ENCODE measurements around the gene COX4I2. TPM values are rescaled to one million over a fixed set of nuclear protein-coding genes. Genes with fewer than 3 reads are reported as not detected.

COX4I2 gene
- total RNA-seq, 2 experiments from 2014 or later = not detected

DNA sequence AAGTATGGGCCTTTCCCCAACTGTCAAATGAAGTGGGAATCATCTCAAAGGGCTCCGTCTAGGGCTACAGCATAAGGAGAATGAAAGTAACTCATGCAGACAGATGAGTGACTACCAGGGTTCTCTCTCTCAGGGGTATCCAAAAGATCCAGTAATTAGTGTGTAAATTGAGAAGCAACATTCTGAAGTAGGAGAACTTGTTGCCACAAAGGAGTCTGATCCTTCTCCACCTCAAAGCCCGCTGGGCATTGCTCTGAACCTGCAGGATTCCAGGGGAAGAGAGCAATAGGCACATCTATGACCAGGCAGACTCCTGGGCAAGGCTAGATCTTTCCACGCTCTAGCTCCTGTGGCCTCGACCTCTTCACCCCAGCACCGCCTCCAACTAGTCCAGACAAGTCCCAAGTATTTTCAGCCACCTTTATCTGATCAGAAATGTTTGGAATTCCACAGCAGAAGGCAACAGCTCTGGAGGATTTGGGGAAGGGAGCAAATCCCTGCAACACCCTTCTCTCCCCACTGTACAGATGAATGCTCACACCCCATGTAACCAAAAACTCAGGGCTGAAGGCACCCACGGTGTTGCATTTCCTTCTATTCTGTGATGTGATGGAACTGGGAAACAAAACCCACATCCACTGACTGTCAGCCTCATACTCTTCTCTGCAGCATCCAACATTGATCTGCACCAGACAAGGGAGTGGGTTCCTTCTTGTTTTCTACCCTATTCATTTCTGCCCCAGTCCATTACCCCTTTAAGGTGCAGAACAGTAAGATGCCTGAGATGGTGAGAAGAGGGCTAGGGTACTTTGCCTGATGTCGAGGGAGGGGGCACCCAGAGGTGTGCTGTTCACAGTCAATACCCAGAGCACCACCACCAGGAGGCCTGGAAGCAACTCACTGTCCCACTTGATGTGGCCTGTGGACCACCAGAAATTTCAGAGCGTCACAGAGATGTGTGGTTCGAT lies 41.0 kb downstream of the COX4I2 start:
- ATAC-seq (ENCODE audit: low read depth) (no peak), DNase-seq (no peak)
- Mint-ChIP-seq H3K27me3 (no peaks in the 10 kb centered on the region), H3K4me1 (peaks cover 78% of the 10 kb centered on the region), H3K36me3 (peaks cover 43% of the 10 kb centered on the region), H3K27ac (peak overlapping the region; percentile 84), H3K4me3 (peak overlapping the region; percentile 47), H3K9me3 (no peaks in the 10 kb centered on the region)
- POLR2A ChIA-PET = interaction anchor here (1.0 to 7.4 kb wide), 3 partner anchors 17 to 43 kb away, joined by 3 to 124 read pairs (median 4); partner anchors contain the start of gene BCL2L1

DNA sequence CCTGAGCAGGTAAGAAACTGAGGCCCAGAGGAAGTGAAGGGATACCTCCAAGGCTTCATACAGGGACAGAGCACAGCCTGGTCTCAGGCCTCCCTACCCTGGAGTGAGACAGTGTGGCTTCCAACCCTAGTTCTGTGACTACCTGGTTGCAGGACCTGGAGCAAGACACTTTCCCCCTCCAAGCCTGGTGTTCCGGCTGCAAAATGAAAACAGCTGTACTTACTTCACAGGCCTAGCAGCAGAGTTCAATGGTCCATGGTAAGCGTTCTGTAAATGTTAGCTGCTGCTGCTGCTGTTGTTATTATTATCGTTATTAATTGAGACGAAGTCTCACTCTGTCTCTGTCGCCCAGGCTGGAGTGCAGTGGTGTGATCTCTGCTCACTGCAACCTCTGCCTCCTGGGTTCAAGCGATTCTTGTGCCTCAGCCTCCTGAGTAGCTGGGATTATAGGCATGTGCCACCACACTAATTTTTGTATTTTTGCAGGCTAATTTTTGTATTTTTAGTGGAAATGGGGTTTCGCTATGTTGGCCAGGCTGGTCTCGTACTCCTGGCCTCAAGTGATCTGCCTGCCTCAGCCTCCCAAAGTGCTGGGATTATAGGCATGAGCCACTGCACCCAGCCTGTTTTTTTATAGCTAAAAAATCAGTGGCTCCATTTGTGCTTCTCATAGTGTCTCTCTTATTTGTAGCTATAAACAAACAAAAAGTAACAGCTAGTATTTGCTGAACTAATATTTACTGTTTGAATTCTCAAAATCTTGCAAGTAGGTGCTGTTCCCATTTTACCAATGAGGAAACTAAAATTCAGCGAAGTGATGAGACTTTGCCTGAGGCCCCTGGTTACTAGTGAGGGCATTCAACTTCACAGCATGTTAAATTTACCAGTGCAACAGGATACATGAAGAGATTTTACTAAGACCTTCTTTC lies 41.9 kb downstream of the COX4I2 start:
- POLR2A ChIA-PET = interaction anchor here (1.1 to 1.7 kb wide), 3 partner anchors 17 to 44 kb away, joined by 3 to 8 read pairs (median 3); partner anchors contain the start of gene BCL2L1
- Mint-ChIP-seq H3K9me3 (no peaks in the 10 kb centered on the region), H3K4me1 (peaks cover 79% of the 10 kb centered on the region), H3K4me3 (peak overlapping the region; percentile 47), H3K27ac (peak overlapping the region; percentile 84), H3K27me3 (no peaks in the 10 kb centered on the region), H3K36me3 (peaks cover 47% of the 10 kb centered on the region)
- ATAC-seq (ENCODE audit: low read depth) = no peak
- no peak for DNase-seq

DNA sequence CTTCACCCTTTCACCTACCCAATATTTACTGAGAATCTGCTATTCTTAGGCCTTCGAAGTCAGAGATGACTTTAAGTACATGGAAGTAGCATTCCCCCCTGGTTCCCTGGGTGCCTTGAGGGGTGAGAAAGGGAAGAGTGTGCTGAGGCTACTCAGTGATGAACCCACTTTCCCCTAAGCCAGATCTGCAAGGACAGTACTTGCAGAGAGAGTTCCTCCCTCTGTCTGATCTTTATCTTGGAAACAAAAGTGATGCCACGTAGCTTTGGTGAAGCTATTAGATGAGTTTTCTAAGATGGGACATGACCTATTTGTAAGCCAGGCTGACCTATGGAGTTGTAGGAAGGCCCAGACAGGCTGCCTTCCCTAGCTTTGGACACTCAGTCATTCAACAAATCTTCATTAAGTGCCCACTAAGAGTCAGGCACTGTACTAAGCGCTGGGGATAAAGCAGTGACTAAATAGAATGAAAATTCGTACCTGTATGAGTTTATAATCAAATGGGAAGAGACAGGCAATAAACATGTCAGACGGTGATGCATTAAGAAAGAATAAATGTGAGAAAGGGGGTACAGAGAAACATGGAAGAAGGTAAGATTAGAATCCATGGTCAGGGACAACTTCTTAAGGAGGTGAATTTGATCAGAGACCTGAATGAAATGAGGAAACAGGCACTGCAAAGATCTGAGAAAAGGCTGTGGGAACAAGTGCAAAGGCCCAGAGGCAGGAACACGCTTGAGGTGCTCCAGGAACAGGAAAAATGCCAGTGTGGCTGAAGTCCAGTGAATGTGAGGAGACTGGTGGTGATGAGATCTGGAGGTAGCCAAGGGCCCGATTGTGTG lies 42.8 kb downstream of the COX4I2 start:
- Mint-ChIP-seq H3K4me1 (peaks cover 81% of the 10 kb centered on the region), H3K27ac (peak overlapping the region; percentile 84), H3K36me3 (peaks cover 48% of the 10 kb centered on the region), H3K9me3 (no peaks in the 10 kb centered on the region), H3K4me3 (peak overlapping the region; percentile 43), H3K27me3 (no peaks in the 10 kb centered on the region)
- POLR2A ChIA-PET = interaction anchor here (1.1 to 1.7 kb wide), 3 partner anchors 17 to 43 kb away, joined by 3 to 8 read pairs (median 3); partner anchors contain the start of gene BCL2L1
- no peak for ATAC-seq (ENCODE audit: low read depth)
- no peak for DNase-seq

DNA sequence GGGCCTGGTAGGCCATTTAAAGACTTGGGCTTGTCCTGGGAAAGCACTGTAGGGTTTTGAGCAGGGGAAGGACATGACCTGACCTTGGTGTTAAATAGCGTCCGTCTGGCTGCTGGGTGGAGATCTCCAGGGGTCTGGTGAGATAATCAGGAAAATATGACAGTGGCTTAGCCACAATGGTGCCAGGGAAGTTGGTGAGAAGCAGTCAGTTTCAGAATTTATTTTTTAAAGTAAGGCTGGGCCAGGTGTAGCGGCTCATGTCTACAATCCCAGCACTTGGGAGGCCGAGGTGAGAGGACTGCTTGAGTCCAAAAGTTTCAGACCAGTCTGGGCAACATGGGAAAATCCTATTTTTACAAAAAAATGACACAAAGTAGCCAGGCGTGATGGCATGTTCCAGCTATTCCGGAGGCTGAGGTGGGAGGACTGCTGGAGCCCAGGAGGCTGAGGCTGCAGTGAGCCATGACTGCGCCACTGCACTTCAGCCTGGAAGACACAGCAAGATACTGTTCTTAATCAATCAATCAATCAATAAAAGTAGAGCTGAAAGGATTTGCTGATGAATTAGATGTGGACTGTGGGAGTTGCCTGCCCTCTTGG lies 43.5 kb downstream of the COX4I2 start:
- Mint-ChIP-seq H3K27ac (peak overlapping the region; percentile 84), H3K9me3 (no peaks in the 10 kb centered on the region), H3K4me3 (no peak overlapping the region), H3K27me3 (no peaks in the 10 kb centered on the region), H3K4me1 (peaks cover 82% of the 10 kb centered on the region), H3K36me3 (peaks cover 53% of the 10 kb centered on the region)
- POLR2A ChIA-PET = interaction anchor here (1.0 to 1.7 kb wide), 2 partner anchors 18 to 41 kb away, joined by 3 to 8 read pairs; partner anchors contain the start of gene BCL2L1
- no peak for ATAC-seq (ENCODE audit: low read depth)
- no peak for DNase-seq

DNA sequence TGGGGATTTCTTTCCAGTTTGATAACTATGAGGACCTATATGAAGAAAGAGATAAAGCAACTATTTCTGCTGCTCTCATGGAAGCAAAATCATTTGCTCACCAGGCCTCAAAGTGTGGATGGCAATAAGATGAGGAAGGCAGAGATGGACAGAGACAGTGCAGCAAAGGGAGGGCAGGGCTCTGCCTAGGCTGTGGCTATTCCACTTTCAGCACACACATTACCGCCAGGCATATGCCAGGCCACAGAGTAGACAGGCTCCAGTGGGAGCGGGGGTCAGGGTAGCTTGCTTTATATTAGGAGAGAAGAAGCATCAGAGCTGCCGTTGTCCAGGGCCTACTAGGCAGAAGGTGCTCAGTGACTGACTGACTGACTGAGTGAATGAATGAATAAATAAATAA lies 44.1 kb downstream of the COX4I2 start:
- no peaks in the 10 kb centered on the region for H3K9me3 Mint-ChIP-seq
- no peaks in the 10 kb centered on the region for H3K27me3 Mint-ChIP-seq
- H3K4me3 Mint-ChIP-seq = no peak overlapping the region
- no peak for DNase-seq
- peaks cover 53% of the 10 kb centered on the region for H3K36me3 Mint-ChIP-seq
- no peak for ATAC-seq (ENCODE audit: low read depth)
- peaks cover 81% of the 10 kb centered on the region for H3K4me1 Mint-ChIP-seq
- POLR2A ChIA-PET = interaction anchor here (0.6 to 4.2 kb wide), 3 partner anchors 17 to 41 kb away, joined by 3 to 29 read pairs (median 6); partner anchors contain the start of gene BCL2L1
- H3K27ac Mint-ChIP-seq = peak overlapping the region; percentile 84

DNA sequence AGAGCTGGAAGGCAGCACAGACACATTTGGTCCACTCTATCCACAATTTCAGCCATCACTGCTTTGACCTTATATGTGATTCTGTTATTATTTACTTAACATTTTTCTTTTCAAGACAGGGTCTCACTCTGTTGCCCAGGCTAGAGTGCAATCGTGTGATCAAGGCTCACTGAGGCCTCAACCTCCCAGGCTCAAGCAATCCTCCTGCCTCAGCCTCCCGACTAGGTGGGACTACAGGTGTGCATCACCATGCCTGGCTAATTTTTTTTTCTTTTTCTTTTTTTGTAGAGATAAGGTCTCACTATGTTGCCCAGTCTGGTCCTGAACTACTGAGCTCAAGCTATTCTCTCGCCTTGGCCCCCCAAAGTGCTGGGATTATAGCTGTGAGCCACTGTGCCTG lies 44.6 kb downstream of the COX4I2 start:
- POLR2A ChIA-PET = interaction anchor here (0.6 to 4.2 kb wide), 3 partner anchors 17 to 40 kb away, joined by 3 to 29 read pairs (median 6); partner anchors contain the start of gene BCL2L1
- Mint-ChIP-seq H3K9me3 (no peaks in the 10 kb centered on the region), H3K27ac (peak overlapping the region; percentile 9), H3K36me3 (peaks cover 56% of the 10 kb centered on the region), H3K27me3 (no peaks in the 10 kb centered on the region), H3K4me1 (peaks cover 84% of the 10 kb centered on the region), H3K4me3 (no peak overlapping the region)
- ATAC-seq (ENCODE audit: low read depth) (no peak), DNase-seq (no peak)

DNA sequence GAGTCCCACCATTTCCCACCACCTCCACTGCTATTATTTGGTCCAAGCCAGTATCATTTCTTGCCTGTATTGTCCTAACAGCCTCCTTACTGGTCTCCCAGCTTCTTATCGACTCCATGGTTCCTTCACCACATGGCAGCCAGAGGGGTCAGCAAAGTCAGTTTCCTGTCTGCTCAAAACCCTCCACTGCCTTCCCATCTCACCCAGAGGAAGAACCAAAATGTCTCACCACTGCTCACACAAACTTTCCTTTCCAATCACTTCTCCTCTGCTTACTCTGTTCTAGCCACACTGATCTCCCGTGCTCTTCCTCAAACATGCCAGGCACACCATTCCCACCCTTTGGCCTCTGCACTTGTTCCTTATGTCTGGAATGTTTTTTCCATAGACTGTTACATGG lies 45.2 kb downstream of the COX4I2 start:
- POLR2A ChIA-PET = interaction anchor here (1.1 to 4.2 kb wide), 2 partner anchors 18 to 40 kb away, joined by 9 to 29 read pairs; partner anchors contain the start of gene BCL2L1
- peaks cover 78% of the 10 kb centered on the region for H3K4me1 Mint-ChIP-seq
- peak overlapping the region; percentile 14 for H3K4me3 Mint-ChIP-seq
- ATAC-seq (ENCODE audit: low read depth) (no peak), DNase-seq (no peak)
- peak overlapping the region; percentile 74 for H3K27ac Mint-ChIP-seq
- H3K36me3 Mint-ChIP-seq = peaks cover 56% of the 10 kb centered on the region
- no peaks in the 10 kb centered on the region for H3K9me3 Mint-ChIP-seq
- H3K27me3 Mint-ChIP-seq = no peaks in the 10 kb centered on the region

DNA sequence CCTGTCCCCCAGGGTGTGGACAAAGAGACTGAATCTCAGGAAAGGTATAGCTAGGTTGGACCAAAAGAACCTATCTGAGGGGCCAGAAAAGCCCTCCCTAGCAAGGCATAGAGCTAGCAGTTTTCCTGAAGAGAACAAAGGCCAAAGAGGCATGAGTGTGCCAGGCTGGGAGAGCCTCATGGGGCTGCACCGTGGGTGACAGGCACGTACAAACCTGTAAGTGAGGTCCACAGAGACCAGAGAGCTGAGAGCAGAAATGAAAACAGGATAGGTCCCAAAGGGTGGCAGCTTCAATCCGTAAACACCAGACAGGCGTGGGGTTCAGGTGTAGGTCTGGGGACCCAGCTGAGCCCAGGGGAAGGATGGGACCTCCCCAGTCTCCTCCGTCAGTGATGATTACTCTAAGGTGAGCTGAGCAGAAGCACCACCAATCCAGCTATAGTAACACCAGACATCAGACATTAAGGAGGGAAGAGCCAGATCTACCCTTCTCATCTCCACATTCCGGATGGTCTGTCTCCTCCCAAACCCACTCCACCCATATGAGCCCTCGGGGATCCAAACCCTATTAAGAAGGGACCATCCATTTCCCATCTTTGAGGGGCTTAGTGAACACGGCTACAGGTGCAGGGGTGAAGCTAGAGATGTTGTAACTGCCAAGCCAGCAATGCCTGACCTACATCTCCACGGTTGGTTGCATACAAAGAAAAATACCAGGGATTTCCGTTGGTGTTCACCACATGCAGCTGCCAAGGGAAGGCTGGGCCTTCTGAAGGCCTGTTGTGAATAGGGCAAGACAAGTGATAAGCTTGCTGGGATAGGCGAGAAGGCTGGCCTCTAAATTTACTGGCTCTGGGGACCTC lies 46.7 kb downstream of the COX4I2 start:
- POLR2A ChIA-PET = interaction anchor here (1.1 to 4.2 kb wide), 8 partner anchors 9 to 38 kb away, joined by 3 to 35 read pairs (median 8); partner anchors contain the start of gene BCL2L1
- peak overlapping the region; percentile 35 for H3K4me3 Mint-ChIP-seq
- ATAC-seq (ENCODE audit: low read depth) = peak; percentile 51
- H3K4me1 Mint-ChIP-seq = peaks cover 69% of the 10 kb centered on the region
- DNase-seq = no peak
- H3K36me3 Mint-ChIP-seq = peaks cover 57% of the 10 kb centered on the region
- peak overlapping the region; percentile 87 for H3K27ac Mint-ChIP-seq
- H3K27me3 Mint-ChIP-seq = no peaks in the 10 kb centered on the region
- no peaks in the 10 kb centered on the region for H3K9me3 Mint-ChIP-seq

DNA sequence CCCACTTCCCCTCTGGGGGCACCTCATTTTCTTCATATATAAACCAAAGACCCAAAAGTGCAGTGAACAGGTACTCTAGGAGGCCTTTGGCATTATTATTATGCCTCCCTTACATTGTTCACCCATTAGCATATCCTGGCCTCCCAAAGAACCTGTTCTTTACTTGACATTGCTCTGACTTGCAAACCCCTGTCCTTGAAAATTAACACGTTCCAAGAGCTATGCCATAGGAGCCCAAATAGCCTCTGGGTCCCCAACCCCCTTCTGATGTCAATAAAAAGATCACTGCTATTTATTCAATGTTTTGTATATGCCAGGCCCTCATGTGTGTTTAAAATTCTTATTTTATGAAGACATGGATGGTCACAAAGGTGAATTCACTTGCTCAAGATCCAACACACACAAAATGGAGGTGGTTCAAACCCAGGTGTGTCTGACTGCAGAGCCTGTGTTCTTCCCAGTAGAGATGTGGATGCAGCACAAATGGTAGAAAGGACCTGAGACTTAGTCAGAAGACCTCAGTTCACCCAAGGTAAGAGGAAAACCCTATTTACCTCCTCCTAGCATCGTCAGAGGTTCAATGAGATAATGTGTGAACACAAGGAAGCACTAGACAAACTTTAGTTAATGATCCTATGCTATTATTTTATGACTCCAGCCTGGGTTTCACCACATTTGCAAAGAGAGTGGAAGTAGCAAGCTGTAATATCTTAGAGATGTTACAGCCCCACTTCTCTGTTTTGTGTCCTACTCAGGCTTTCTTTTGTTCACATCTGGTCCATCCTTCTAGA lies 48.3 kb downstream of the COX4I2 start:
- Mint-ChIP-seq H3K4me1 (peaks cover 61% of the 10 kb centered on the region), H3K36me3 (peaks cover 48% of the 10 kb centered on the region), H3K4me3 (no peak overlapping the region), H3K27me3 (no peaks in the 10 kb centered on the region), H3K9me3 (no peaks in the 10 kb centered on the region), H3K27ac (peak overlapping the region; percentile 87)
- POLR2A ChIA-PET = interaction anchor here (0.6 to 4.2 kb wide), 4 partner anchors 11 to 37 kb away, joined by 3 to 35 read pairs (median 20); partner anchors contain the start of gene BCL2L1
- DNase-seq = no peak
- ATAC-seq (ENCODE audit: low read depth) = no peak

DNA sequence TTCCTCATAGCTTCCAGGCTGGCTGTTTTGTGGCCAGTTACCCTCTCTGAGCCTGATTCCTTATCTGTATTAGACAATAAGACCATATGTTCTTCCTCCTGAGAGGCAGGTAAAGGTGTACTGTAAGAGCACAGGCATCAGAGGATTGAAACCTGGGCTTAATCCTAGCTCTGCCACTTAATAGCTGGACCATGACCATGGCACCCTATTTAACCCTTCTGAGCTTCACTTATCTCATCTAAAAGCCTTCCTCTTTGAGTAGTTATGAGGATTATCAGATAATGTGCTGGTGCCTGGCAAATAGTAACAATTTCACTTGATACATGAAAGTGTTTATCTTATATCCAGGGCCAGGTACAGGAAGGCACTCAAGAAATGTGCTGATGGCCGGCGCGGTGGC lies 50.1 kb downstream of the COX4I2 start:
- H3K27ac Mint-ChIP-seq = no peak overlapping the region
- POLR2A ChIA-PET = interaction anchor here (1.0 to 2.1 kb wide), 2 partner anchors 12 kb away, joined by 5 to 8 read pairs; no protein-coding TSS in a partner anchor
- H3K4me3 Mint-ChIP-seq = no peak overlapping the region
- no peak for DNase-seq
- peaks cover 63% of the 10 kb centered on the region for H3K4me1 Mint-ChIP-seq
- no peaks in the 10 kb centered on the region for H3K9me3 Mint-ChIP-seq
- no peak for ATAC-seq (ENCODE audit: low read depth)
- H3K36me3 Mint-ChIP-seq = peaks cover 53% of the 10 kb centered on the region
- no peaks in the 10 kb centered on the region for H3K27me3 Mint-ChIP-seq

All from activated naive CD8-positive, alpha-beta T cell treated with anti-CD3 and anti-CD28 coated beads, Interleukin-2, amount 10 ng/mL, durations not matched to agents 7 days and 5 days (primary cell).